GF-D8 (cell line): ENCODE results near the gene DNPH1.
A peak's percentile ranks its signal among the peaks of the same experiment; 100 is the strongest.

ENCODE experiments used
- DNase-seq: peaks from one replicate; lab custom pipeline; 2025; lab: John Stamatoyannopoulos, UW

Gene DNPH1, protein sequence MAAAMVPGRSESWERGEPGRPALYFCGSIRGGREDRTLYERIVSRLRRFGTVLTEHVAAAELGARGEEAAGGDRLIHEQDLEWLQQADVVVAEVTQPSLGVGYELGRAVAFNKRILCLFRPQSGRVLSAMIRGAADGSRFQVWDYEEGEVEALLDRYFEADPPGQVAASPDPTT

GRCh38 chr6:43228951-43229802, at the start of gene DNPH1:
Gene DNPH1 (minus strand): TSS chr6:43229481. CDS start chr6:43229456, 25 bp downstream.
- DNase-seq = peak; percentile 9

DNA sequence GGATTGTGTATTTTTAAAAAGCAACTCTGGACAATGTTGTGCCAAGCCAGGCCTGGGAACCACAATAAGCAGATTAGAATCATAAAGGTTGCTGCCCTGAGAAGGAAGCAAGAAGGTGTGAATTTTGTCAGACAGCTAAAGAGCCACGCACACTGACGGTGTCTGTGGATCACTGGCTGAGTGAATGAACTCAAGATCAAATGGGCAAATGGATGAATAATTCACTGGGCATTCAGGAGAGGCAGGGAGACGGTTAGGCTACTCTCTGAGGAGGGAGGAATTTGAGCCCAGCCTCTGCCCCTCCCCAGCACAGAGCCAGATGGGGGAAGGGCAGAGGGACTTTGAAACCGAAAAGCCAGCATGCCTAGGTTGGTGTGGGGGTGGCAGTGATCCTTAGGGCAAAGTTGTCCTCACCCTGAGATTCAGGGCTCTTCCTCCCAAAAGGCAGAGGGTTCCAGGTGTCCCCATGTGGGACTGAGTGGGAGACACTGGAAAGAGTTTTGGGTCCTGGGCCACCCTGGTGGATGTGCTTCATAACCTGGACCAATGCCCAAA, 49.3 kb upstream of the DNPH1 start:
- no peak for DNase-seq

- no peak for DNase-seq
These were observed 48.6 kb upstream of the DNPH1 start for GRCh38 chr6:43277643-43278523.

- no peak for DNase-seq
These were observed 48.0 kb upstream of the DNPH1 start for GRCh38 chr6:43277306-43277642.

DNA sequence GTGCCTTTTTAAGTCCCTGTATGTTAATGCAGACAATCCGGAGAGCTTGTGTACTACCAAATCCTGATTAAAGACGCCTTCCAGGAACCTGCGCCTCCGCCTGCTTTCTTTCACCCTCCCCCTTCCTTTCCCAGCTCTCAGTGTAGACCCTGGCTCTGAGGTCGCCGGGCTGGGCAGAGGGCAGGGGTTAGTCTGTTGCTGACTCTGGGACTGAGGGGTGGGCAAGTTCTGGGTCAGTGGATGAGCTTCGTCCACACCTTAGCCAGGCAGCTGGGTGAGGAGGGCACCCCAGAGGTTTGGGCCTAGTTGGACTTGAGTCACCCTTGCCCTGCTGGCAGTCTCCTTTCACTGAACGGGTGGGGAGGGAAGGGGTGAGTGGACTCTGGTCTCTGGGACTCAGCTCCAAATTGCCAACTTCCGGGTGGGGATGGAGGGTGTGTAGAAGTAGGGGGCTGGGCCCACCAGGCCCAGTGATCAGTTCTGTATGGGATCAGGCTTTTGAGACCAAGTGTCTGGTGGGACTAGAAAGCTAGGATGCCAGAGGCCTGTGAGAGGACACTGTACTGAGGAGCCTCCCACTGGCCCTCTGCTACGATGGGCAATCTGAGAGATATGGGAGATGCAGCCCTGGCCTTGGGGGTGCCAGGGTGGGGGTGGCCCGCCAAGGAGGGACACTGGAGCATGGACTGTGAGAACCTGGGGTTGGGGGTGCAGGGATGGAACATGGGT, 47.5 kb upstream of the DNPH1 start:
- DNase-seq = no peak

DNA sequence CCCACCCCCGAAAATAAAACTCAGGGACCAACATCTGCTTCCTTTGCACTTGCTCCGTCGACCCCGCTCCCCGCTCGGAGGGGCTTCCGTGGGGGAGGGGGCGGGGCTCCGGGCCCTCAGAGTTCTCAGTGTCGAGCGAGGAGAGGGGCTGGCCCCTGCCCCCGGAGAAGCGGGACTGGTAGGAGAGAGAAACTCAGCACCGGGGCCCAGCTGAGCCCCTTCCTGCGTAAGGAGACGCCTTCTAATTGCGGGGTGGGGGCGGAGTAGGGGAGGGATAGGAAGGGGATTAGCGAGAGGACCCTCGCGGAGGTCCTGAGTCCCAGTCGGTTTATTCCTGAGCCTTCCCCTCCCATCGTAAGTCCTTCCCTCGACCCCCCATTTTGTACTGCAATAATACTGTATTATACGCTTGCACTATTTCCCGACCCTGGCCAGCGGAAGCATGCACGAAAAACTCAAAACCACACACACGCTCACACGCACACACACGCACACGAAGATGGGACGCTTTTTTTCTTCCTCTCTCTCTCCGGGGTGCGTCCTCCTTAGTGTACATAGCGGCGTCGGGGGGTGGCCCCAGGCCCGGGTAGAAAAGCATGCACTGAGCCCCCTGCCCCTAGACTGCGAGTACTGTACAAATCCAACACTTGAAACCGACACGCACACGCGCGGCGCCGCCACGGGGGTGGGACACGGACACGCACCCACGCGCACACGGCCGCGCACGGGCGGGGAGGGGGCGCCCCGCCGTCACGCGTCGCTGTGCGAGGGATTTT, 46.7 kb upstream of the DNPH1 start:
- no peak for DNase-seq

- DNase-seq = no peak
These were observed 45.8 kb upstream of the DNPH1 start for GRCh38 chr6:43274916-43275597.

- no peak for DNase-seq
These were observed 45.0 kb upstream of the DNPH1 start for GRCh38 chr6:43274127-43274915.

DNA sequence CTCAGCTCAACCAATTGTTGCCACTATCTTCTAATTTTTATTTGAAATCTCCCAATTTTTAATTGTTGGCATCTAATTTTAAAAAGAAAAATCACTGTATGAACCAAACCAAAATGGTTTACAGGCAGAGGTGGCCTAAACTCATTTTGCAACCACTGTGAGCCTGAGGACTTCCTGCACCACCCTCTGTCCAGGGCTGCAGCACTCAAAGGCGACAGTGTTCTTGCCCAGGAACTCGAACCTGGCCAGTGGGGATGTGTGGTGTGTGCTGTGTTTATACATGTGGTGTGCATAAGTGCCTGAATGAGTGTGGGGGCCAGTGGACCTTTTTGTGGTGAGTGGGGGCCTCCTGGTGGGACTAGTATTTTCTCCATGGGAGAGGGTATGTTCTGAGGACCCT, 44.4 kb upstream of the DNPH1 start:
- no peak for DNase-seq

DNA sequence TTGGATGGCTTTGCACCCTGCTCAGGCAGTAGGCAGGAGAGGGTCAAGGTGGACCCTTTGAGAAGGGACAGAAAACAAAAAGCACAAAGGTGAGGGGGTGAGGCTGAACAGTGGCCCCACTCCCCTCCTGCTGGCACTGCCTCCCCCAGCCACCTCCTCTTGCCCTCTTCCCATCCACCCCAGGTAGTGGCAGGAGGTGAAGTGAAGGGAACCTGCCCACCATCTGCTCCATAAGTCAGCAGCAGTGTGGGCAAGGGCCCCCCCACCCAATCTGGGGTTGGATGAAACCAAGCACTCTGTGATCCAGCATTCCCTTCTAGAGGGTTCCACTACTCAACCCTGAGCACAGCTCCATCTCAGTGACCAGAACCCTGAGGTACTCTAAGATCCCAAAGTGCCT, 42.7 kb upstream of the DNPH1 start:
- DNase-seq = no peak

DNA sequence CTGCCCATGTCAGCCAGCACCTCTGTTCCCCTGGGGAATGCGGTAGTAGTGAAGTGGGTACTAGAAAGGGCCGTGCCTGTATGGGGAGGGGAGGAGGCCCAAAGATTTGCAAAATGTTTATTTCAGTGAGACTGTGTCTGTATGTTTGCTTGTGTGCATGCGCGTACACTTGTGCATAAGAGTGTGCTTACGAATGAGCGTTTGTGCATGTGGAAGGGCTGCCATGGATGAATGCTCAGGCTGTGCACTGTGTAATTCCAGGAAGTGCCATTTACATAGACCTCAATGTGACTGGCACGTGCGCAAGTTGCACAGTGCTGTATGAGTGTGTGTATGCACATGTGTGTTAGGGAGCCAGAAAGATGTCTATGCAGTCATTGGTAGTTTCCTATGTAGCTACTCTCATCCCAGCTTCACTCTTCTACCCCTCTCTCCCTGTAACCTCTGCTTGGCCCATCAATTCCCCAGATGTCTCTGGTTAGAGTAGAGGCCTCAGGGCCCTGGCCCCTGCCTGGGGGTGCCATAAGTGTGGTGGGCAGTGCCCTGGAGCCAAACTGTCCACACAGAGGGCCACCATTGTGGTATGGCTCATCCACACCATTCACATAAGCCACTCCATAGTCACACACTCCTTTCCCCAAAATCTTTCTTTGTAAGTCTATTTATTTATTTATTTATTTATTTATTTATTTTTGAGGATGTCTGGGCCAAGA, 42.0 kb upstream of the DNPH1 start:
- no peak for DNase-seq

GRCh38 chr6:43269273-43270007, 40.2 kb upstream of the DNPH1 start:
- no peak for DNase-seq

- DNase-seq = no peak
These were observed 39.5 kb upstream of the DNPH1 start for GRCh38 chr6:43268782-43269272.

- DNase-seq = no peak
These were observed 39.0 kb upstream of the DNPH1 start for GRCh38 chr6:43268355-43268700.

GRCh38 chr6:43267619-43268354, 38.5 kb upstream of the DNPH1 start:
- DNase-seq = no peak

GRCh38 chr6:43265564-43265963, 36.3 kb upstream of the DNPH1 start:
- DNase-seq = no peak

DNA sequence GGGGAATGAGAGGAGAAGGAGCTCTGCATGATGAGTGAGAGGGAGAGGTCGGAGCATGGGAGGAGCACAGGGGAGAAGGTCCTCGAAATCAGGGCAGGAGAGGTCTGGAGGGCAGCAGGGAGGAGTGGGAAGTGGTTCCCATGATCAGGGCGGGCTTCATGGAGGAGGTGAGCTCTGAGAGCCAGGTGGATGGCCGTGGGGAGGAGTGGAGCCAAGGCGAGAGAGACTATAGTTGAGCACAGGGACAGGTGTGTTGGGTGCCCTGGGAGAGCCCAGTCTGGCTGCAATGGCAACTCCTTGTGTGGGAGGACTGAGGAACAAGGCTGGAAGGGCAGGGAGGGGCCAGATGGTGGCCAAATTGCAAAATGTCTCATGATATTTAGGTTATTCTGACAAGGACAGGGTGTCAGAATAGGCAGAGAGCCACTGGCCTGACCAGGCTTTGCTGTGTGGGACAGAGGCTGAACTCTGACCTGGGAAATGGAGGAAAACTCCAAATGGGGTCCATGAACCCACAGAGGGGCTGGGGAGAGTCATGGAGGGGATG, 35.4 kb upstream of the DNPH1 start:
- DNase-seq = no peak
